GM19099 (cell line): ENCODE results near the gene REXO1.

Source experiments
- POLR2A ChIP-seq: IDR thresholded peaks from 3 replicates; pipeline ENCODE4 v1.6.1; 2011; ENCODE audit warnings: low read depth; ENCODE audit not compliant: insufficient read length; ENCODE audit errors: extremely low read depth

Gene REXO1

DNA sequence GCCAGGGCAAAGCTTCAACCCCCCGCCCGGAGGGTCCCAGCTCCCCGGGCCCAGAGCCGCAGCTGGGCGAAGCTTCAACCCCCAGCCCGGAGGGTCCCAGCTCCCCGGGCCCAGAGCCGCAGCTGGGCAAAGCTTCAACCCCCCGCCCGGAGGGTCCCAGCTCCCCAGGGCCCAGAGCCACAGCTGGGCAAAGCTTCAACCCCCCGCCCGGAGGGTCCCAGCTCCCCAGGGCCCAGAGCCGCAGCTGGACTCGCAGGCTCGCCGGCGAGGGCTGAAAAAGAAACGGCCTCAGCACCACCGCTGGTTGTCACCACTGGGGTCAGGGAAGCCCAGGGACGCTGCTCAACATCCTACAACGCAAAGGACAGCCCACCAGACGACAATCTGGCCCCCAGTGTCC lies 5.2 kb downstream of the REXO1 start:
- TF ChIP-seq POLR2A, result no peak

DNA sequence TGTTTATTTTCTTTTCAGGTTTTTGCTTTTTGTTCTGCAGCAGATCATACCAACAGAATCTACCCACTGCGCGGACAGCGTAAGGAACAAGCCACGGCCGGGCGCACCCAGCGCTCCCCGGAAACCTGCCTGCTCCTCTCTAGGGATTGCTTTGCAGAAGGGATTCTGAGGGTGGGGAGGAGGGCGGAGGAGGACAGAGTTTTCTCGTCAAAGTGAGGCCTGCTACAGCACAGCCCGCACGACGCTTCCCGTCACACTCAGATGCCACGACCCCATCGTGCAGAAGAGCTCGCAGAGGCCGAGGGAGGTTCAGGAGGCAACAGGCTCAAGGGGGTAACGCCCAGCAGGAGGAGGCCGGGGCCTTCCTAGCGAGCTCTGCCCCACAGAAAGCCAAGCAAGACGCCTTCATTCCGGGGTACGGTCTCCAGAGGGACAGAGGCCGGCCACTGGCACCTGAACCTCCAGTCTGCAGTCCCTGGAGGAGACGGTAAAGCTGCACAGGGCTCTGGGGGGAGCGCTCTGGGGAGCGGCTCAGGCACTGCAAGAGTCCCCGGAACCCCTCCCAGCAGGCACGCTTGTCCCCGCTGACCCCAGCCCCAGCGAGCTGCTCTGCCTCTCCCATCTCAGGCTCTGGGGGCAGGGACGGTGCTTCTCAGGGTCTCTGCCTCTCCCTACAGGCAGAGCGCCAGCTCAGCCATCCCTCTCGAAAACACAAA lies 6.9 kb downstream of the REXO1 start:
- TF ChIP-seq POLR2A, result no peak

GRCh38 chr19:1840541-1841115 lies 7.7 kb downstream of the REXO1 start:
- TF ChIP-seq POLR2A, result no peak

DNA sequence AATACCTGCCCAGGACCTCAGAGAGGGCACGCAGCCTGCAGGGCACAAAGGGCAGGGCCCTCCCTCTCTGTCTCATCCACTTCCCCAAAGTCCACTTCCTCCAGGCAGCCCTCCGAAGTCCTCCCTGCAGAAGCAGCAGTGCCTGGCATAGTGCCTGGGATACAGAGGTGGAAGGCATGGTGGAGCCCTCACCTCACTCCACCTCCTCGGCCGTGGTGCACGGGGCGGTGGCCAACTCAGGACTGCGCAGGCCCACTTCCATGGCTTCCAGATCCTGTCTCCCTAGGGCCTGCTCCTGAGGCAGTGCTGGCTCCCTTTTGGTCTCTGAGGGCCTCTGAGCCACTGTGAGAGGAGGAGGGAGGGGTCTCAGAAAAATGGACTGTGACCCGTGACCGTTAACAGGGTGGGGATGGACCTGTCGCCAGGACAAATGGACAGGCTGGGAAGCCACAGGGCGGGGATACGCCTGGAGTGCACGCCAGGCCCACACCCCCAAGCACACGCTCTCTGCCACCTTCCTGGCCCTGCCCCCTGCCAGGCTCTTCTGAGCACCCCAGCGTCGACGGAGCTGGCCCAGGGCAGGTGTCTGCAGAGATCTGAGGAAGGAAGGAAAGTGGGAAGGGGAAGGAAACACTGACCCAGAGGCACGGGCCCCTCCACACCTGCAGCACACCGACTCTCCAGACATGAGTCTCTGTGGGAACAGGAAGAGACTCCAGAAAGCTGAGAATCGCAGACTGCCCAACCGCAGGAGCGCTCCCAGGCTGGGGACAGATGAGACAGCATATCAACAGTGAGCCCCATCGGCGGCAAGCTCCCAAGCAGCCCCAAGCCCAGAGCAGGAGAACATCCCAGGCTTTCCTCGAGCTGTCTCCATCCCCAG lies 8.4 kb downstream of the REXO1 start:
- no peak for TF ChIP-seq POLR2A

DNA sequence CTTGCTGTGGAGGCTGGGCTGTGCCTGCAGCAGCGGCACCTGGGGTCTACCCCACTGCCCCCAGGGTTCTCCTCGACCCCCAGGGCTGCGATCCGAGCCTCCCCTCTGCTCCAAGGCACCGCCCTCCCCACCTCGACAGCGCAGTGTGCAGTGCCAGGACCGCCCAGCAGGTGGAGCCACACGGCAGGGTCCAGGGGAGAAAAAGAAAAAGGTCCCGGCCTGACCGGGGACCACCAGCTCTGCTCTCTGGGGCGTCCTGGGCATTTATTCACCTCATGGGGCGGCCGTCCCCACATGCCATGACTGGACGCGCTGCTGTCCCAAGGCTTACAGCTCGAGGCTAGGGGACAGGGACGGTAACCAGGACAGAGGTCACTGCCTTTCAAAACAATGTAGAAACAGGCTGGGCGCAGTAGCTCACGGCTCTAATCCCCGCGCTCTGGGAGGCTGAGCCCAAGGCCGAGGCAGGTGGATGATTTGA lies 10.6 kb downstream of the REXO1 start:
- TF ChIP-seq POLR2A, result no peak

DNA sequence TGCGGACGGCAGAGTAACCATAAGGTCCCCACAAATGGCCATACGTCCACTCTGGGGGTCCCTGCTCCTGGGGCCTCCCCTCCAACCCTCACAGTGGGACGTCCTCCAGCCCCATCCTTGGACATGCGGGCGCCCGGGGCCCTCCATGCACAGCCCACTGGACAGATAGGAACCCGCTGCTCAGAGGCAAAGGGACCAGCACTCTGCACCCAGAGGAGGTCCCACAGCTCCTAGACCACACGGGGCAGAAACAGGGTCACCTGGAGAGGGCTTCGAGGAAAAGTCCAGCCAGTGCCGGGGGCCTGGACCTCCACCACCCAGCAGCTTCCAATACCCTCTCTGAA lies 11.1 kb downstream of the REXO1 start:
- no peak for TF ChIP-seq POLR2A

DNA sequence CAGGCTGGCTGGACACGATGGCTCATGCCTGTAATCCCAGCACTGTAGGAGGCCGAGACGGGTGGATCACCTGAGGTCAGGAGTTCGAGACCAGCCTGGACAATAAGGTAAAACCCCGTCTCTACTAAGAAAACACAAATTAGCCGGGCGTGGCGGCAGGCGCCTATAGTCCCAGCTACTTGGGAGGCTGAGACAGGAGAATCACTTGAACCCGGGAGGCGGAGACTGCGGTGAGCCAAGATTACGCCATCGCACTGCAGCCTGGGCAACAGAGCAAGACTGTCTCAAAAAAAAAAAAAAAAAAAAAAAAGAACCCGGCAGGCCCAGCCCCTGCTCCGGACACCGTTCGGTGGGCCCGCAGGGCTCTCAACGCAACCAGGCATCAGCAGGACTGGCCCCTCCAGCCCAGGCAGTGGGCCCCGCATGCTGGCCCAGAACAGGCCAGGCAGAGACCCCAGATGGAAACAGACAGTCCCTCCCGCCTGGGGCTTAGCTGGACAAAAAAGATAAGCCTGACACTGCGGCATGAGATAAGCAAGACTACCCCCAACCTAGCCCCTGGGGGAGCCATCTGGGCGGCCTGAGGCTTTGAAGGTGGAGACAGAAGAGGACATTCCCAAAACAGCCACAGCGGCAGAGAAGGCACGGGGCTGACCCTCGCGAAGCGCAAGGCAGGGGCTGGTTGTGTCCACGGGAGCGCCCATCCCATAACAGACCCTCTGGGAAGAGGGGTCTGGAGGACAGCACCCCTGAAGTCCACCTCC lies 11.6 kb downstream of the REXO1 start:
- no peak for TF ChIP-seq POLR2A

DNA sequence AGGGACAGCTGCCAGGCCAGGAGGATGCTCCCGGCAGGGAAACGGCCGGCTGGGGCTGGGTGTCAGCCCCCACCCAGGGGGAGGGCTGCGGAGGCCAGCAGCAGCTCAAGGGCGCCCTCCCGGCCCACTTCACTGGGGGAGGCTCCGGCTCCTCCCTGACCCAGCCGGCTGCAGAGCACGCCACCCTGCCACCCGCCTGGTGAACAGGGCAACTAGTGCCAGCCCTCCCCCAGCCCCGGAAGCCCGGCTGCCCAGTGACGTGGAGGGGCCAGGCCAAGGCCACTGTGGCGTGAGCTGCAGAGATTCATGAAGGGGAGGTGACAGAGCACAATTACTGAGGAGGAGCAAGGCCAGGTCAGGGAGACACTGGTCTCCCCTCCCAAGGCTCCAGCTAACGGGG lies 14.7 kb downstream of the REXO1 start:
- TF ChIP-seq POLR2A, result no peak

DNA sequence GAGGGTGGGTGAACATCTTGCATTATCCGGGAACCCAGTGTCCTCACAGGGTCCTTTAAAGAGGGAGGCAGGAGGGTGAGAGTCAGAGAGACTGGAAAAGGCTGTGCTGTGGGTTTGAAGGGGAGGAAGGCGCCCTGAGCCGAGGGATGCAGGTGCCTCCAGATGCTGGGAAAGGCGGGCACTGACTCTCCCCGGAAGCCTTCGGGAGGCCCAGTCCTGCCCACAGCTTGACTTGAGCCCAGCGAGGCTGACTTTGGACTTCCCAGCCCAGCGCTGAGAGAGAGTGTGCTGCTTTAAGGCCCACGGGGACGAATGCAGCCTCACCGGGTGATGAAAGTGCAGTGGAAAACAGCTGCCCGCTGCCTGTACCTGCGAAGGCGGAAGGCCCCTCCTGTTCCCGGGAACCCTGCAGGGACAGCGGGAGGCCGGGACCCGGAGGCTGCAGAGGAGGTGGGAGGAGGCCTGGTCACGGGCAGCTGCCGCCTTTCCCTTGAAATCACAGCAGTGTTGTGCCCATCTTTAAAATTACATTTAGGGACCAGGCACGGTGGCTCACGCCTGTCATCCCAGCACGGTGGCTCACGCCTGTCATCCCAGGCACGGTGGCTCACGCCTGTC lies 16.1 kb downstream of the REXO1 start:
- TF ChIP-seq POLR2A, result no peak

DNA sequence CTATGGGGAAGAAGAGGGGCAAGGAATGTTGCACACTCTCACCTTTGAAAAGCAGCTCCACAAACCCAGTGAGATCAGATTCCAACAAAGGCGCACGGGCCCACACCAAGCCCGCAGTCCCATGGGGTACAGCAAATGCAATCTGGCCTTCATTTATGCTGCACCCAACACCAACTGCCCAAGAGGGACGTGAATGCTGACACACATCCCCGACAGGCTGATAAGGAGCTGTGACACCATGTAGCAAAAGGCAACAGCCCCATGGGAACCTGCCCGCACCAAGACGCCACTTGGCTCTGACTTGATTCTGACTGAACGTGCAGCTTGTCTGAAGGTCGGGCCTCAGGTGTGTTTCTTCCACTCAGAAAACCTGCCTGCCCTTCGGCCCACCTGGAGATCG lies 17.3 kb downstream of the REXO1 start:
- no peak for TF ChIP-seq POLR2A

GRCh38 chr19:1830568-1830967 lies 17.7 kb downstream of the REXO1 start:
- TF ChIP-seq POLR2A, result no peak

DNA sequence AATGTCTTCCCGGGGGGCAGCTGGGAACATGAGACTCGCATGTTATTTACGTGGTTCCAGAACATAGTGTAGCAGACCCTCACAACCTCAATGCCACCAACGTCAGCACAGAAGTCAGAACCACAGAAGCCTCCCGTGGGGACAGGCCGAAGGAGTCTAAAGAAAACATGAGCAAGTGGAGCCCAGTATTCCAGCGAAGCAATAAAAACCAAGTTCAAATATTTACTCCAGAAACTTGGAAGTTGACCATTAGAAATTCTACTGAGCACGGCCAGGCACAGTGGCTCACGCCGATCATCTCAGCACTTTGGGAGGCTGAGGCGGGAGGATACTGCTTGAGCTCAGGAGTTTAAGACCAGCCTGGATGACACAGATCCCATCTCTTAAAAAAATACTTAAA lies 18.3 kb downstream of the REXO1 start:
- no peak for TF ChIP-seq POLR2A

DNA sequence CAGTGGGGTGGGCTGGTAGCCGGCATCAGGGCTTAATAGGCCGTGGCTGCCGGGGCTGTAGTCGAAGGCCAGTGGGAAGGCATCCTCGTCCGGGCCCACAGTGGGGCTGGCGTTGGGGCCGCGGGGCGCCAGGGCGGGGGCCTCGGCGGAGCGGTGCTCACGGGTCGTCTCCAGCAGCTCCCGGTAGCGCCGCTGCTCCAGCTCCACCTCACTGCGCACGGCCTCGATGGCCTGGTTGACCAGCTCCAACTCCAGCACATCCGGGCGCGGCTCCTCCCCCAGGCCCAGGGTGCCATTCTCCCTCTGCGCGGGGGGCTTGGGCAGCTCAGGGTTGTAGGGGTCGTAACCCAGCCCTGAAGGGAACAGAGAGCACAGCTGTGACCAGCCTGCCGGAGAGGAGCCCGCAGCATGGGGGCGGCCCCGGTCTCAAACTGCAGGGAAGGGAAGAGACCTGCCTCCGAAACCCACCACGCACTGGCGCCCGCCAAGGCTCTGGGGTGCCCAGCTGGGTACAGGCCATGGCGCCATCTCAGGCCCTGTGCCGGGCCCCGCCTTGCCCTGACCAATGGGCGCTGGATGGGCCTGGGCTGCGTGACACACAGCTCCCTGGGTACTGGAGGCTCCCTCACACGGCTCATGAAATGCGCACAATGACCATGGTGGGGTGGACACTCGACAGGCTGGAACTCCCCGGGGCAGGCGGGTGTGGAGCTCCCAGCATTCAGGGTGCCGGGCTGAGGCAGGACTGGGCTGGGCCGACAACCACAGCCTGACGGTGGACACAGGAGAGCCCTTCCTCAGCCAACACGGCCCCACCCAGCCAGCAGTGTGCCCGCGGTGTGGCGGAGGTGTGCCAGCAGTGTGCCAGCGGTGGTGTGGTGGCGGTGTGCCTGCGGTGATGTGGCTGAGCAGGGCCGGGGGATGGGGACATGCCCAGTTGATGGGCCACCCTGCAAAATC lies 19.7 kb downstream of the REXO1 start:
- no peak for TF ChIP-seq POLR2A

DNA sequence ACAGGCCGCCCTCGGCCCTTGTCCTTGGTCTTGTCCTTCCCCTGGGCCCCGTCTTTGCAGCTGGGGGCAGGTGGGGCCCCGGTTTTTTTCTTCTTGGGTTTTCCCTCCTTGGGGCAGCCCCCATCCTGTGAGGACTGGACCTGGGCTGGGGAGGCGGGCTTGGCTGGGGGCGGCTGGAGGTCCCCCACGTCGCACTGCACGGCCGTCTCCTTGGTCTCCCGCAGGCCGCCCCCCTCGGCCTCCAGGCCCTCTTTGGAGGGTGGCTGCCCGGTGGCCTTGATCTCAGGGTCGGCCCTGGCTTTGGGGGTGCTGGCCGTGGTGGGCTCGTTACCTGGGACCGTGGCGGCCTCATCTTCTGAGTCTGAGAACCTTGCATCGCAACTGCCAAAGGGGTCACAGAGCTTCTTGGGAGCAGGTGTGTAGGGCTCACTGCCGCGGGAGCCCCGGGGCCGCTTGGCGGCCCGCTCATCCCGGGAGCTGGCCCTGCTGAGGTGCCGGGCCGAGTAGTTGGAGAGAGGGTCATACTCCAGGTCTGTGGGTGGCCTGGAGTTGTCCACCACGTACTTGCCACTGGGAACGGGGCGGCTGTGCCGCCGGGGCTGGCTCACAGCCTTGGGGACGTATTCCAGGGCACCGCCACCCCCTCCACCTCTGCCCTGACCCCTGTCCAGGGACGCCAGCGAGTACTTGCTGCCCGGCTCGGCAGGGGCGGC lies 20.6 kb downstream of the REXO1 start:
- TF ChIP-seq POLR2A, result no peak
